Measurements from ENCODE around the gene HARS2. TPM values are rescaled to one million over a fixed set of nuclear protein-coding genes. Genes with fewer than 3 reads are reported as not detected.

The HARS2 gene
- total and polyA plus RNA-seq, 10 of the 15 experiments (the other 5 are each of a cell fraction or from before 2014, with no cell fraction given) = 9.3 to 34.3 (median 24.8) TPM

- TF ChIP-seq CHD2 (IDR thresholded peaks at IDR 0.05; ENCODE audit: borderline replicate concordance, low read depth, low read length) (0 out of 2 replicates have a peak, but pooled peaks have one; percentile 46), TCF7 (IDR thresholded peaks at IDR 0.05; ENCODE audit: borderline replicate concordance) (no peak), EP300 (IDR thresholded peaks at IDR 0.05; ENCODE audit: borderline replicate concordance in 1 of 2, control insufficient read depth in 1 of 2, low read depth in 2 of 2, low read length in 2 of 2) (peak in 1 of 2 experiments; percentile 3; a peak in 1 of 4 replicates), TARDBP (IDR thresholded peaks at IDR 0.05; ENCODE audit: borderline replicate concordance) (no peak), ATF7 (IDR thresholded peaks at IDR 0.05; ENCODE audit: low read depth) (peak; percentile 60), IKZF2 (IDR thresholded peaks at IDR 0.05) (peak; percentile 60 to 65; a peak in 3 of 4 replicates), PBX3 (IDR thresholded peaks at IDR 0.05; ENCODE audit: insufficient replicate concordance, low read depth, low read length) (no peak), SMC3 (IDR thresholded peaks at IDR 0.05; ENCODE audit: borderline replicate concordance, low read length) (no peak), CREB1 (IDR thresholded peaks at IDR 0.05; ENCODE audit: low read depth) (peak; percentile 70), CBX3 (IDR thresholded peaks at IDR 0.05; ENCODE audit: borderline replicate concordance, low read depth) (no peak), NFYA (IDR thresholded peaks at IDR 0.05; ENCODE audit: borderline replicate concordance, low read depth, low read length) (no peak), RELA (IDR thresholded peaks at IDR 0.05; ENCODE audit: borderline replicate concordance, partially characterized antibody) (no peak), ATF3 (IDR thresholded peaks at IDR 0.05; ENCODE audit: borderline replicate concordance, extremely low read depth, low read depth, low read length) (no peak), PML (IDR thresholded peaks at IDR 0.05; ENCODE audit: low read length) (peak; percentile 90), CUX1 (IDR thresholded peaks at IDR 0.05; ENCODE audit: insufficient replicate concordance, low read depth, low read length) (no peak), E2F4 (IDR thresholded peaks at IDR 0.05; ENCODE audit: low read depth, low read length) (no peak), STAT3 (IDR thresholded peaks at IDR 0.05; ENCODE audit: low read depth, low read length) (no peak), MAX (IDR thresholded peaks at IDR 0.05; ENCODE audit: low read depth, low read length) (peak; percentile 70), IKZF1 (conservative IDR thresholded peaks at IDR 0.05) (peak; percentile 93)
Measured at GRCh38 chr5:140664359-140665119, 26.7 kb upstream of the HARS2 start, which contains the start of gene WDR55 (continued).

Data from GM12878 (cell line).